DND-41 (cell line): ENCODE results near the gene SRCIN1.
"Not testable (repeated sequence)": the region's sequence is repeated elsewhere in the genome, so short reads cannot be mapped to it uniquely, and the experiment has no call there.

Experiments
- EZH2 ChIP-seq: IDR thresholded peaks from 3 replicates; pipeline ENCODE4 v1.6.1; 2012; ENCODE audit warnings: borderline replicate concordance, low read depth, mild to moderate bottlenecking, moderate library complexity, low read length, inconsistent platforms; ENCODE audit not compliant: severe bottlenecking
- TF ChIP-seq, protein P1 (sequence below): IDR thresholded peaks from 2 replicates; pipeline ENCODE4 v1.5.1; 2012; ENCODE audit warnings: borderline replicate concordance, low read length, moderate library complexity, mild to moderate bottlenecking; ENCODE audit not compliant: poor library complexity, severe bottlenecking; ENCODE audit errors: extremely low read depth

DNA sequence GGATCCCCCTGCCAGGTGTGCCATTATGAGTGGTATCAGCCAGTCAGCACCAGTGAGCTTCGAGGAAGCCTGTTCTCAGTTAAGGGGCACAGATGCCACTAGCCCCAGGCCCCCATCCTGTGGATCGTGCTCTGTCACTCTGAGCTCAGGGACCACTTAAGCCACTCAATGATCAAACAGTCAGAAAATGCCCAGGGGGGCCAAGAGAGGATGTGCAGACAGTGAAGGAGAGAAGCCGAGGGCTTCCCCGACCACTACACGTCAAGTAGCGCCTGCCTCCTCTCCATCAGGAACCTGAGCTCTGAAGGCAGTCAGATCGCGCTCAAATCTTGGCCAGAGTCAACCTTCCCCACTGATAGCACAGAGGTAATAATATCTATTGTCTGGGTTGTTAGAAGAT lies 79.2 kb downstream of the SRCIN1 start:
- TF ChIP-seq, protein P1, sequence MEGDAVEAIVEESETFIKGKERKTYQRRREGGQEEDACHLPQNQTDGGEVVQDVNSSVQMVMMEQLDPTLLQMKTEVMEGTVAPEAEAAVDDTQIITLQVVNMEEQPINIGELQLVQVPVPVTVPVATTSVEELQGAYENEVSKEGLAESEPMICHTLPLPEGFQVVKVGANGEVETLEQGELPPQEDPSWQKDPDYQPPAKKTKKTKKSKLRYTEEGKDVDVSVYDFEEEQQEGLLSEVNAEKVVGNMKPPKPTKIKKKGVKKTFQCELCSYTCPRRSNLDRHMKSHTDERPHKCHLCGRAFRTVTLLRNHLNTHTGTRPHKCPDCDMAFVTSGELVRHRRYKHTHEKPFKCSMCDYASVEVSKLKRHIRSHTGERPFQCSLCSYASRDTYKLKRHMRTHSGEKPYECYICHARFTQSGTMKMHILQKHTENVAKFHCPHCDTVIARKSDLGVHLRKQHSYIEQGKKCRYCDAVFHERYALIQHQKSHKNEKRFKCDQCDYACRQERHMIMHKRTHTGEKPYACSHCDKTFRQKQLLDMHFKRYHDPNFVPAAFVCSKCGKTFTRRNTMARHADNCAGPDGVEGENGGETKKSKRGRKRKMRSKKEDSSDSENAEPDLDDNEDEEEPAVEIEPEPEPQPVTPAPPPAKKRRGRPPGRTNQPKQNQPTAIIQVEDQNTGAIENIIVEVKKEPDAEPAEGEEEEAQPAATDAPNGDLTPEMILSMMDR: not testable (repeated sequence)
- TF ChIP-seq EZH2: not testable (repeated sequence)
